HG02852 (cell line): ENCODE results near the gene BAIAP2.
"Not testable (repeated sequence)": the region's sequence is repeated elsewhere in the genome, so short reads cannot be mapped to it uniquely, and the experiment has no call there.

Experiments
- ATAC-seq: cut with Tn5 transposase; IDR thresholded peaks from one replicate; pipeline ENCODE4 v1.9.1; 2021; ENCODE audit warnings: mild to moderate bottlenecking, moderate library complexity; ENCODE audit not compliant: unreplicated experiment

Gene BAIAP2

GRCh38 chr17:81021531-81022343 is 13.2 kb upstream of the BAIAP2 start:
- ATAC-seq, result no peak

GRCh38 chr17:81022344-81022676 is 12.6 kb upstream of the BAIAP2 start:
- ATAC-seq, result no peak

- no peak for ATAC-seq
These were observed 9.7 kb upstream of the BAIAP2 start for GRCh38 chr17:81025065-81025740.

GRCh38 chr17:81025741-81026129 is 9.2 kb upstream of the BAIAP2 start:
- no peak for ATAC-seq

- ATAC-seq, result no peak
These were observed 8.5 kb upstream of the BAIAP2 start for GRCh38 chr17:81026266-81027036.

- no peak for ATAC-seq
These were observed 7.9 kb upstream of the BAIAP2 start for GRCh38 chr17:81027038-81027437.

- ATAC-seq, result no peak
These were observed 7.1 kb upstream of the BAIAP2 start for GRCh38 chr17:81027591-81028505.

- ATAC-seq, result no peak
These were observed 6.5 kb upstream of the BAIAP2 start for GRCh38 chr17:81028506-81028858.

- ATAC-seq, result no peak
These were observed 5.1 kb upstream of the BAIAP2 start for GRCh38 chr17:81029859-81030258.

- not testable (repeated sequence) for ATAC-seq
These were observed 4.6 kb upstream of the BAIAP2 start for GRCh38 chr17:81030312-81030711.

- no peak for ATAC-seq
These were observed 4.0 kb upstream of the BAIAP2 start for GRCh38 chr17:81030741-81031565.

- ATAC-seq, result no peak
These were observed 3.1 kb upstream of the BAIAP2 start for GRCh38 chr17:81031566-81032550.

GRCh38 chr17:81032641-81033480 is 2.1 kb upstream of the BAIAP2 start:
- ATAC-seq, result no peak

- no peak for ATAC-seq
These were observed 1.3 kb upstream of the BAIAP2 start for GRCh38 chr17:81033535-81034167.

GRCh38 chr17:81034168-81034777 is 678 bp upstream of the BAIAP2 start:
- peak; percentile 6 for ATAC-seq

GRCh38 chr17:81035521-81036196 is 708 bp downstream of the BAIAP2 start:
- peak; percentile 13 for ATAC-seq
